Sigmoid colon (tissue), 7 donors: ENCODE results near the gene ITGB2. TPM values are rescaled to one million over a fixed set of nuclear protein-coding genes. Genes with fewer than 3 reads are reported as not detected.

Experiments used
- DNase-seq: peaks from one replicate; pipeline ENCODE4 v3.0.0-alpha.2; 2019
- H3K27ac ChIP-seq, 4 donors: fragments of 200-600 bp; sonication (generic); one replicate each; pipeline ENCODE4 v1.5.1; 2016 to 2019; ENCODE audit warnings: mild to moderate bottlenecking in 1 of 4
- H3K27me3 ChIP-seq, 3 donors: fragments of 200-600 bp; sonication (generic); one replicate each; pipeline ENCODE4 v1.5.1; 2019; ENCODE audit warnings: mild to moderate bottlenecking in 1 of 3
- H3K36me3 ChIP-seq, 4 donors: fragments of 200-600 bp; sonication (generic); one replicate each; pipeline ENCODE4 v1.5.1; 2016 to 2019
- H3K4me1 ChIP-seq, 4 donors: fragments of 200-600 bp; sonication (generic); one replicate each; pipeline ENCODE4 v1.5.1; 2017 to 2019
- H3K4me3 ChIP-seq, 4 donors: fragments of 200-600 bp; sonication (generic); one replicate each; pipeline ENCODE4 v1.5.1; 2017 to 2019; ENCODE audit warnings: mild to moderate bottlenecking in 2 of 4, moderate library complexity in 1 of 4
- H3K9me3 ChIP-seq, 4 donors: fragments of 200-600 bp in 3 of 4; sonication (generic) in 3 of 4; one replicate each; pipeline versions ENCODE4 v1.5.1 to v1.6.1; 2013 to 2019
- EP300 ChIP-seq, 4 donors: sonication (generic); formaldehyde crosslinking; IDR thresholded peaks; one replicate each; pipeline ENCODE4 v1.6.1; 2017; ENCODE audit warnings: antibody characterized with exemption in 4 of 4
- POLR2A ChIP-seq, 2 donors: fragments of 450-650 bp; IDR thresholded peaks; one replicate each; pipeline ENCODE4 v1.6.1; 2016; ENCODE audit warnings: antibody characterized with exemption in 2 of 2, mild to moderate bottlenecking in 2 of 2, moderate library complexity in 2 of 2
- POLR2AphosphoS5 ChIP-seq, 4 donors: sonication (generic); formaldehyde crosslinking; IDR thresholded peaks; one replicate each; pipeline ENCODE4 v1.6.1; 2017; ENCODE audit warnings: antibody characterized with exemption in 4 of 4
- WGBS, 2 donors: extraction: QIAGEN DNeasy Blood & Tissue Kit; methylation state at CpG; one replicate each; pipeline ENCODE4 v1.1.7; 2013; 5-methylcytosine and 5-hydroxymethylcytosine counted together
- intact Hi-C: fragments of 100-400 bp; cut with DNase I; formaldehyde crosslinking; loops from one replicate; pipeline ENCODE4 v1.15.1; 2023
- polyA plus RNA-seq, 3 donors: library from polyadenylated mRNA; stranded (reverse); fragments of 200-250 nt; gene quantifications; one replicate each; pipeline ENCODE4 v1.2.3, GENCODE V29; 2013
- total RNA-seq, 4 donors: library from RNA; depleted of rRNA; stranded (reverse); fragments of >200 nt; gene quantifications; one replicate each; pipeline ENCODE4 v1.1.0, GENCODE V29; 2016
- TF ChIP-seq, protein P1 (sequence below), 4 experiments: fragments of 450-650 bp in 3 of 4; fragments of 200-600 bp in 1 of 4; IDR thresholded peaks; one replicate each; pipeline ENCODE4 v1.5.1; 2016 to 2019; ENCODE audit warnings: antibody characterized with exemption in 4 of 4, mild to moderate bottlenecking in 3 of 4, moderate library complexity in 2 of 4
- donor health status: healthy with polysubstance abuse.
- donor health status: Bipolar disorder and iron deficiency.
- donor health status: healthy.

Gene ITGB2
- total RNA-seq (10 to 100 TPM; 14.7 to 82.0 (median 48.5) TPM), polyA plus RNA-seq (100 to 1,000 TPM in 1 of 3 donors, 10 to 100 TPM in 2; 21.0 to 103 (median 60.5) TPM)

DNA sequence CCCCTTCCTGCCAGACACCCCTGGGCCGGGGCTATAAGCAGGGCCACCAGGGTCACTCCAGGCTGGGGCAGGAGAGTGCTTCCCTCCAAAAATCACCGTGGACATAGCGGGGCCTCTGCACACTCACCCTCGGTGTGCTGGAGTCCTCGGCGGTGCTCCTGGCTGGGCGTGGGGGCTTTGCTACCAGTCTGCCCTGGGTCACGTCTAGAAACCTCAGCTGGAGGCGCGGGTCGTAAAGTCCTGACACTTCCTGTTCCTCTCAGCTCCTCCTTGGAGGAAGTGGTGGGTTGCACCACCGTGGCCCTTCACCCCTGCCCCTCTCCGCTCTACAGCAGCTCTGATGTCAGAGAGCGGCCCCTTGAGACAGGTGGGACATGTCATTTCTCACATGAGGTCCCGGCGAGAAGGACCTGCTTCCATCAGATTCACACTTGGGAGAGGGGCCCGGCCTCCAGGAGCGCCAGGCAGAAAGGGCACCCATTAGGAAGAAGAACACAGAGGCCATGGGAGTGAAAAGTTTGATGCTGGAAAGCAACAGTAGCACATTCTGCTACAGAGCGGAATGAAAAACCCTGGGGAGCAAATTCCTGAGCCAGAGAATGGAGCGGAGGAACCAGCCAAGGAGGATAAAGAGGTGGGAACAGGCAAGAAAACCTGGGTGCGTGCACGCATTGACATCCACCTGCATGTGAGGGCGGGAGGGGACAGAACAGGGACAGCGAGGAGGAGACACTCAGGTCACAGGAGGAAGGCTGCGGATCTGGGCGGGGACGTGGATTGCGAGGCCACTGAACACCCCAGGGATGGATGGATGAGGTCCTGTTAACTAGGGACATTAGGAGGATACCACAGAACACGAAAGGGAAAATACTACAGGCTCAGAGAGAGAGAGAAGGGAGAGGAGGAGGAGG is at the start of gene ITGB2:
ITGB2 (minus strand) TSS at position 206 of the 911 bp plus-strand sequence. CDS start 10,117 bp downstream, outside the sequence.
- H3K36me3 ChIP-seq: no peaks in the 10 kb centered on the region
- H3K4me3 ChIP-seq: peak within 1 kb of the TSS in 3 of 4 donors; percentile 11 to 42 (median 35)
- no peaks in the 10 kb centered on the region for H3K9me3 ChIP-seq
- DNase-seq: no peak
- intact Hi-C loops: no loop called here
- H3K27me3 ChIP-seq: peaks cover 0 to 20% (median 5%) of the 10 kb centered on the region in 3 donors
- peaks cover 0 to 3% (median 0%) of the 10 kb centered on the region in 4 donors for H3K4me1 ChIP-seq
- 44 to 48% methylated on average over 29 of the region's 29 CpGs for WGBS, 2 donors
- TF ChIP-seq POLR2AphosphoS5 (IDR thresholded peaks at IDR 0.05) (no peak), EP300 (IDR thresholded peaks at IDR 0.05) (no peak), POLR2A (IDR thresholded peaks at IDR 0.05) (no peak)
- TF ChIP-seq, protein P1, sequence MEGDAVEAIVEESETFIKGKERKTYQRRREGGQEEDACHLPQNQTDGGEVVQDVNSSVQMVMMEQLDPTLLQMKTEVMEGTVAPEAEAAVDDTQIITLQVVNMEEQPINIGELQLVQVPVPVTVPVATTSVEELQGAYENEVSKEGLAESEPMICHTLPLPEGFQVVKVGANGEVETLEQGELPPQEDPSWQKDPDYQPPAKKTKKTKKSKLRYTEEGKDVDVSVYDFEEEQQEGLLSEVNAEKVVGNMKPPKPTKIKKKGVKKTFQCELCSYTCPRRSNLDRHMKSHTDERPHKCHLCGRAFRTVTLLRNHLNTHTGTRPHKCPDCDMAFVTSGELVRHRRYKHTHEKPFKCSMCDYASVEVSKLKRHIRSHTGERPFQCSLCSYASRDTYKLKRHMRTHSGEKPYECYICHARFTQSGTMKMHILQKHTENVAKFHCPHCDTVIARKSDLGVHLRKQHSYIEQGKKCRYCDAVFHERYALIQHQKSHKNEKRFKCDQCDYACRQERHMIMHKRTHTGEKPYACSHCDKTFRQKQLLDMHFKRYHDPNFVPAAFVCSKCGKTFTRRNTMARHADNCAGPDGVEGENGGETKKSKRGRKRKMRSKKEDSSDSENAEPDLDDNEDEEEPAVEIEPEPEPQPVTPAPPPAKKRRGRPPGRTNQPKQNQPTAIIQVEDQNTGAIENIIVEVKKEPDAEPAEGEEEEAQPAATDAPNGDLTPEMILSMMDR (IDR thresholded peaks at IDR 0.05): no peak
- H3K27ac ChIP-seq: peak within 1 kb of the TSS in 1 of 4 donors; percentile 18

GRCh38 chr21:44969931-44970755 is 49.4 kb upstream of the ITGB2 start:
- DNase-seq: peak; percentile 77
- Histone ChIP-seq H3K36me3 (peaks cover 0 to 21% (median 3%) of the 10 kb centered on the region in 4 donors), H3K4me1 (peaks cover 0 to 82% (median 63%) of the 10 kb centered on the region in 4 donors), H3K4me3 (peak overlapping the region in 2 of 4 donors; percentile 19 to 23), H3K27ac (peak overlapping the region; percentile 47 to 91 (median 74)), H3K9me3 (no peaks in the 10 kb centered on the region), H3K27me3 (no peaks in the 10 kb centered on the region)
- TF ChIP-seq POLR2A (IDR thresholded peaks at IDR 0.05): no peak
- peak in 1 of 4 donors; percentile 30 for TF ChIP-seq POLR2AphosphoS5 (IDR thresholded peaks at IDR 0.05)
- no peak for TF ChIP-seq EP300 (IDR thresholded peaks at IDR 0.05)
- TF ChIP-seq, protein P1 (IDR thresholded peaks at IDR 0.05): no peak
- intact Hi-C loops: loop anchor here (10.0 kb wide), 1 partner anchor 325 kb away; no protein-coding TSS in a partner anchor
- 81 to 91% methylated on average over 24 of the region's 24 CpGs for WGBS, 2 donors

GRCh38 chr21:44969066-44969670 is 48.5 kb upstream of the ITGB2 start:
- intact Hi-C loops: loop anchor here (10.0 kb wide), 1 partner anchor 326 kb away; no protein-coding TSS in a partner anchor
- 84 to 91% methylated on average over 20 of the region's 20 CpGs for WGBS, 2 donors
- peaks cover 0 to 91% (median 66%) of the 10 kb centered on the region in 4 donors for H3K4me1 ChIP-seq
- no peaks in the 10 kb centered on the region for H3K9me3 ChIP-seq
- H3K27me3 ChIP-seq: no peaks in the 10 kb centered on the region
- peaks cover 0 to 11% (median 0%) of the 10 kb centered on the region in 4 donors for H3K36me3 ChIP-seq
- H3K27ac ChIP-seq: peak overlapping the region; percentile 47 to 91 (median 74)
- DNase-seq: peak; percentile 54
- TF ChIP-seq, protein P1 (IDR thresholded peaks at IDR 0.05): no peak
- TF ChIP-seq POLR2A (IDR thresholded peaks at IDR 0.05) (no peak), POLR2AphosphoS5 (IDR thresholded peaks at IDR 0.05) (no peak), EP300 (IDR thresholded peaks at IDR 0.05) (no peak)
- H3K4me3 ChIP-seq: peak overlapping the region in 2 of 4 donors; percentile 19 to 23
